Omental fat pad (tissue), 4 donors: ENCODE measurements around the gene AK4. TPM values are rescaled to one million over a fixed set of nuclear protein-coding genes. Genes with fewer than 3 reads are reported as not detected.

Experiments used
- ATAC-seq: fragments of 150-250 bp; one replicate; pipeline ENCODE4 v1.9.1; 2016; ENCODE audit warnings: mild to moderate bottlenecking, moderate library complexity; ENCODE audit not compliant: low FRiP score
- DNase-seq: peaks from one replicate; pipeline ENCODE4 v3.0.0-alpha.2; 2019; ENCODE audit warnings: low spot score
- CTCF ChIP-seq, 3 donors: fragments of 450-650 bp; IDR thresholded peaks; one replicate each; pipeline ENCODE4 v1.5.1; 2016 to 2017; ENCODE audit warnings: antibody characterized with exemption in 3 of 3, mild to moderate bottlenecking in 3 of 3, moderate library complexity in 2 of 3
- total RNA-seq, 4 donors: library from RNA; depleted of rRNA; stranded (reverse); fragments of >200 nt; gene quantifications; one replicate each; pipeline ENCODE4 v1.1.0, GENCODE V29; 2016

AK4 gene
- total RNA-seq, 4 donors from 2014 or later, result 20.5 to 108 (median 61.8) TPM

GRCh38 chr1:65164633-65165032, 16.6 kb downstream of the AK4 start:
- no peak for DNase-seq
- no peak for TF ChIP-seq CTCF (IDR thresholded peaks at IDR 0.05)
- no peak for ATAC-seq

DNA sequence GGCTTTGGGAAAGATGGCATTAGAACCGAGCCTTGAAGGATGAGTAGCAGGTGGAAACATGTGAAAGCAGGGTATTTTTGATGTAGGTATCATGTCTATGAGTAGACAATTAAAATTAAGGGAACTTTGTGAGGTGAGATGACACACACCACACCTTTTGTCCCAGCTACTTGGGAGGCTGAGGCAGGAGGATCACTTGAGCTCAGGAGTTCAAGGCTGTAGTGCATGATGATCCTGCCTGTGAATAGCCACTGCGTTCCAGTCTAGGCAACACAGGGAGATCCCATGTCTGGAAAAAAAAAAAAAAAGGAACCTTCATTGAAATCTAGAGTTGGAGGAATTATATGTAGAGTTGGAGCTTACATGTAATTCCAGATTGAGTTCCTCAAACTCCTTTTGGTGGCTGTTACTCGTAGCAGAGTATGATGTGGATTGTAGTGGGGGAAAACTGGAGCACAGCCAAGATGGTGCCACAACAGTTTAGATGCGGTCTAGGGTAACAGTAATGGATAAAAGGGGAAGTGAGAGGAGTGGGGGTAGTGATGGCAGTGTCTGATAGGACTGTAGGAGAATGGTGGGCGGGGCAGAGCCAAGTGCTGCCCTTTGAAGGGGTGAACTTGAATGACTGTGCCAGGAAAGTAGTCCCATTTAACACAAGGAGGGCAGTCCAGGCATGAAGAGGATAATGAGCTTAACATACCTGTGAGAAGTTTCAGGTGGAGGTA, 17.4 kb downstream of the AK4 start:
- DNase-seq (no peak), ATAC-seq (no peak)
- no peak for TF ChIP-seq CTCF (IDR thresholded peaks at IDR 0.05)

GRCh38 chr1:65166572-65167305, 18.7 kb downstream of the AK4 start:
- ATAC-seq (no peak), DNase-seq (no peak)
- TF ChIP-seq CTCF (IDR thresholded peaks at IDR 0.05), result no peak

GRCh38 chr1:65167586-65168242, 19.7 kb downstream of the AK4 start:
- no peak for TF ChIP-seq CTCF (IDR thresholded peaks at IDR 0.05)
- no peak for ATAC-seq
- DNase-seq, result no peak

DNA sequence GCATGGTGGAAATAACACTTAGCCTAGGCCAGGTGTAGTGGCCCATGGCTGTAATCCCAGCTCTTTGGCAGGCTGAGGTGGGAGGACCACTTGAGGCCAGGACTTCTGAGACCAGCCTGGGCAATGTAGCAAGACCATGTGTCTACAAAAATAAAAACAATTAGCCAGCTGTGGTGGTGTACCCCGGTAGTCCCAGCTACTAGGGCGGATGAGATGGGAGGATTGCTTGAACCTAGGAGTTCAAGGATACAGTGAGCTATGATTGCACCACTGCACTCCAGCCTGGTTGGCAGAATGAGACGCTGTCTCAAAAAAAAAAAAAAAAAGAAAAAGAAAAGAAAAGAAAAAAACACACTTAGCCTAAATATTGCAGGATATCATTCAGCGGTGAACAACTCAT, 20.9 kb downstream of the AK4 start:
- no peak for DNase-seq
- no peak for ATAC-seq
- TF ChIP-seq CTCF (IDR thresholded peaks at IDR 0.05), result no peak

- TF ChIP-seq CTCF (IDR thresholded peaks at IDR 0.05), result no peak
- no peak for DNase-seq
- peak; percentile 33 for ATAC-seq
Observed at GRCh38 chr1:65170511-65171142, 22.6 kb downstream of the AK4 start.
